GM06990 (cell line): Measurements from ENCODE around the gene GRIA4.

Experiments
- DNase-seq: peaks from one replicate; pipeline ENCODE4 v3.0.0-alpha.2; 2011; ENCODE audit not compliant: insufficient read length; ENCODE audit errors: extremely low read depth
- H3K27me3 ChIP-seq: replicated peaks from 2 replicates; pipeline ENCODE4 v1.6.0; 2011; ENCODE audit warnings: low read length; ENCODE audit not compliant: control insufficient read depth, insufficient read depth
- H3K36me3 ChIP-seq: 2 replicates; pipeline ENCODE4 v1.5.1; 2011; ENCODE audit warnings: low read length; ENCODE audit not compliant: control insufficient read depth, insufficient read depth
- H3K4me3 ChIP-seq: replicated peaks from 2 replicates; pipeline ENCODE4 v1.5.1; 2011; ENCODE audit warnings: low read depth, mild to moderate bottlenecking, control low read depth, low read length
- TF ChIP-seq, protein P1 (sequence below): IDR thresholded peaks from 2 replicates; pipeline ENCODE4 v1.5.1; 2011; ENCODE audit warnings: low read length, control low read depth, mild to moderate bottlenecking, inconsistent platforms; ENCODE audit not compliant: insufficient read depth, poor library complexity, severe bottlenecking

Gene GRIA4

DNA sequence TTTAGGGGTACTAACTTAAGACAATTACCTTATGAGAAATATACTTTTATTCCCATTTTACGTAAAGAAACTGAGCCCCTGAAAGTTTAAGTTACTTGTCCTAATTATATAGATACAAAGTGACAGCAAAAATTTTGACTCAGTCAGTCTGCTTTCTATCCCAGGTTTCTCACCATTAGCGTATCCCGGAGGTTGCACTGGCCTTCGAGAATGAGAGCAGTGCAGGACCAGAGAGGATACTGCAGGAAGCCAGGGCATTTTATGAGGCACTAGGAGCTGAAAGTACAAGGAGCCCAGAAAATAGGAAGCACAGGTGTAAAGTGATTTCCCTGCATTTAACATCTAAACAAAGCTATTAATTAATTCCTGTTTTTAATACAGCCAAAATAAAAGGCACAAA is 55.4 kb downstream of the GRIA4 start:
- TF ChIP-seq, protein P1, sequence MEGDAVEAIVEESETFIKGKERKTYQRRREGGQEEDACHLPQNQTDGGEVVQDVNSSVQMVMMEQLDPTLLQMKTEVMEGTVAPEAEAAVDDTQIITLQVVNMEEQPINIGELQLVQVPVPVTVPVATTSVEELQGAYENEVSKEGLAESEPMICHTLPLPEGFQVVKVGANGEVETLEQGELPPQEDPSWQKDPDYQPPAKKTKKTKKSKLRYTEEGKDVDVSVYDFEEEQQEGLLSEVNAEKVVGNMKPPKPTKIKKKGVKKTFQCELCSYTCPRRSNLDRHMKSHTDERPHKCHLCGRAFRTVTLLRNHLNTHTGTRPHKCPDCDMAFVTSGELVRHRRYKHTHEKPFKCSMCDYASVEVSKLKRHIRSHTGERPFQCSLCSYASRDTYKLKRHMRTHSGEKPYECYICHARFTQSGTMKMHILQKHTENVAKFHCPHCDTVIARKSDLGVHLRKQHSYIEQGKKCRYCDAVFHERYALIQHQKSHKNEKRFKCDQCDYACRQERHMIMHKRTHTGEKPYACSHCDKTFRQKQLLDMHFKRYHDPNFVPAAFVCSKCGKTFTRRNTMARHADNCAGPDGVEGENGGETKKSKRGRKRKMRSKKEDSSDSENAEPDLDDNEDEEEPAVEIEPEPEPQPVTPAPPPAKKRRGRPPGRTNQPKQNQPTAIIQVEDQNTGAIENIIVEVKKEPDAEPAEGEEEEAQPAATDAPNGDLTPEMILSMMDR, result no peak
- H3K27me3 ChIP-seq, result no peaks in the 10 kb centered on the region
- no peaks in the 10 kb centered on the region for H3K36me3 ChIP-seq
- no peak overlapping the region for H3K4me3 ChIP-seq
- no peak for DNase-seq

DNA sequence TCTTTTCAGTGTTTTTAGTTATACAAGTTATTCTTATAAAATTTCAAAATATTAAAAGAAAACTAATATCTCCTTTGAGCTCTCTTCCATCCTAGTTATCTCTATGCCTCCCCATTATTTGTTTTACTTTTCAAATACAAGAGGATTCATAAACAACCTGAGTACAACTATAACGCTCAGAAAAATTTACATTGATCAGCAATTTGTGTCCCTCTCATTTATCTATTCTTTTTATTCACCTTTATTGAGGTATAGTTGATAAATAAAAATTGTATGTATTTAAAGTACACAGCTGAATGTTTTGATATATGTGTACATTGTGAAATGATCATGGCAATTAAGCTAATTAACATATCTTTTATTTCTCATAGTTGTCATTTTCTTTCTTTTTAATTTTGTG is 57.6 kb downstream of the GRIA4 start:
- Histone ChIP-seq H3K36me3 (no peaks in the 10 kb centered on the region), H3K4me3 (no peak overlapping the region), H3K27me3 (no peaks in the 10 kb centered on the region)
- DNase-seq, result no peak
- TF ChIP-seq, protein P1, result no peak

DNA sequence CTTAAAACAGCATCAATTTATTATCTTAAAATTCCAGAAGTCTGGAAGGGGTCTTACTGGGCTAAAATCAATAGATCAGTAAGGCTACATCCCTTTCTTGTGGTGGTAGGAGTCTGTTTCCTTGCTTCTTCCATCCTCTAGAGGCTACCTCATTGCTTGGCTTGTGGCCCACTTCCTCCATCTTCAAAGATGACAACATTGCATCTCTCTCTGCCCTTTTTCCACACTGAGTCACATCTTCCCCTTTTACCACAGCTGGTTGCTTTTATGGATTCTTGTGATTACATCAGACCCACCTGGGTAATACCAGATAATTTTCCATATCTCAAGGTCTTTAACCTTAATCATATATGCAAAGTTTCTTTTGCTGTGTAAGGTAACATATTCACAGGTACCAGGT is 60.9 kb downstream of the GRIA4 start:
- DNase-seq, result no peak
- TF ChIP-seq, protein P1, result no peak
- Histone ChIP-seq H3K27me3 (no peaks in the 10 kb centered on the region), H3K36me3 (no peaks in the 10 kb centered on the region), H3K4me3 (no peak overlapping the region)

DNA sequence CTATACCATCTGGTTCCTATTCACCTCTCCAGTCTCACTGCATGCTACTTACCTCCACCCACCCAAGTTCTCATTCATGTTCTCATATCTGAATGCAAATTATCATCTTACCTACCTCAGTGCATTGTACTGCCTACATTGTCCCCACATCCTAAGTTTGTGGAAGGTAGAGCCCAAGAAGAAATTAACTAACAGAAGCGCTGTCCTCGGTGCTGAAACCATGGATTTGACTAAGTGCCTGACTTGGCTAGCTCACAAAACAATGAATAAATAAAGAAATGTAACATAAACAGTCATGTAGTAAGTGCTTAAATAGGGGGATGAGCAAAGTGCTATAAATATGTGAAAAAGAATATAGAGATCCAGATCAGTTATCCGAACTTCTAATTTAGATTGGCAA is 63.2 kb downstream of the GRIA4 start:
- Histone ChIP-seq H3K27me3 (no peaks in the 10 kb centered on the region), H3K36me3 (no peaks in the 10 kb centered on the region), H3K4me3 (no peak overlapping the region)
- no peak for DNase-seq
- TF ChIP-seq, protein P1, result no peak

DNA sequence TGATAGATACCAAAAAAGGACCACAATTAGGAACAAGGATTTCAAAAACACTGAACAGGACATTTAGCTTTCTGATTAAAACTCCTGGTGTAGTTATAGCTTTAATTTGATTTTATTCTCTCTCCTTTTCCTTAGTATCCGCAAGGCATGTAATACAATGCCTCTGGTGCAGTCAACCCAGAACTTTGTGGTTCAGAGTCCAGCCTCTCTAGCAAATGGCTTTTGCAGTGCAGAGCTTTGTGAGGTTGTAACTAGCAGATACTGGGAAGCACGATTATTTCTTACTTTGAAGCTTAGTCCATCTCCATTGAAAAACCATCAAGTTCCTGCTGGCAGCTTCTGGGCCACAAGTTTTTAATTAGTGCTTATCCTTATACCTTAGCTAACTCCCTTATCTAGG is 79.8 kb downstream of the GRIA4 start:
- TF ChIP-seq, protein P1, result no peak
- no peak overlapping the region for H3K4me3 ChIP-seq
- H3K36me3 ChIP-seq, result no peaks in the 10 kb centered on the region
- H3K27me3 ChIP-seq, result no peaks in the 10 kb centered on the region
- DNase-seq, result no peak

DNA sequence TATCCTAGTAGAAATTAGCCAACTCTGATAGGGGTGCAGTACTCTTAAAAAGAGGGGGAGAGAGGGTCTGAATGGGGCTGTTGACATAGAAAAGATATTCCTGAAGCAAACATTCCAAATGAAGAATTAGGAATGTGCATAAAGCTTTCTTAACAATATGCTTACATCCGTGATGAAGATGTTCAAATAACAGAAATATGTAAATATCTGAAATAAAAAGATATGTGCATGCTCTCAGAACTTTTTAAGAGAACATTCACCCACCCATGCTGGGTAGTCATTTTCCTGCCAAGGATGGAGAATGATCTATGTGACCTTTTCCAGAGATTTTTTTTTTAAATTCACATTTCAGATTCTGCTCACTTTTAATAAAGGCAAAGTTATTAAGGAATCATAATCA is 80.6 kb downstream of the GRIA4 start:
- no peak overlapping the region for H3K4me3 ChIP-seq
- no peaks in the 10 kb centered on the region; the same call in 1 of the 2 replicates for H3K27me3 ChIP-seq
- H3K36me3 ChIP-seq, result no peaks in the 10 kb centered on the region
- DNase-seq, result no peak
- TF ChIP-seq, protein P1, result no peak
